GM12891 (cell line): ENCODE data around the gene RADIL.

Source experiments
- POLR2A ChIP-seq: IDR thresholded peaks from 2 replicates; pipeline ENCODE4 v1.6.1; 2011; ENCODE audit warnings: low read depth, low read length, control low read depth
- POLR2AphosphoS5 ChIP-seq: IDR thresholded peaks from 2 replicates; pipeline ENCODE4 v1.6.1; 2011; ENCODE audit warnings: low read depth, low read length, control low read depth
- POU2F2 ChIP-seq: IDR thresholded peaks from 2 replicates; pipeline ENCODE4 v1.6.1; 2011; ENCODE audit warnings: low read depth, mild to moderate bottlenecking, control low read depth, low read length, moderate library complexity
- SPI1 ChIP-seq: IDR thresholded peaks from 2 replicates; pipeline ENCODE4 v1.6.1; 2011; ENCODE audit warnings: low read depth, low read length, control low read depth
- TAF1 ChIP-seq: IDR thresholded peaks from 2 replicates; pipeline ENCODE4 v1.6.1; 2011; ENCODE audit warnings: low read depth, low read length, control low read depth

DNA sequence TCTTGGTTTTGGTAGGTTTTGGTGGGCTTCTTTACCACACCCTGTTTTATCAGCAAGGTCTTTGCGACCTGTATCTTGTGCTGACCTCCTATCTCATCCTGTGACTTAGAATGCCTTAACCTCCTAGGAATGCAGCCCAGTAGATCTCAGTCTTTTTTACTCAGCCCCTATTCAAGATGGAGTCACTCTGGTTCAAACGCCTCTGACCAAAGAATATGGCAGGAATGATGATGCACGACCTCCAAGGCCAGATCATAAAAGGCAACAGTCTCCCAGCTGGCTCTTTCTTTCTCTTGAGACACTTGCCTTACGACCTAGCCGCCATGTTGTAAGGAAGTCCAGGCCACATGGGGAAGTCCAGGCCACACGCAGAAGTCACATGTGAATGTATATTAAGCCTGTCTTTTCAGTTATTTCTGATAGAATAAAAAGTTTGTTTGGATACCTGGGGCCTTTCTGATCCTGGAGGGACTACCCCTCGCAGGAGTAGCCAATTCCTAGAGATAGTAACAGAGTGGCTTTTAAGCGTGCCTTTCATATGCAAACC lies 10.5 kb upstream of the RADIL start:
- TF ChIP-seq POLR2A (no peak), TAF1 (no peak), POLR2AphosphoS5 (no peak), POU2F2 (no peak), SPI1 (no peak)
